Stimulated activated CD8-positive, alpha-beta memory T cell treated with anti-CD3 and anti-CD28 coated beads, Interleukin-12 subunit alpha, Interleukin-12 subunit beta, amount 100 ng/mL, for 4 hours (primary cell): ENCODE results near the gene C12orf56.

Experiments used
- DNase-seq: peaks from one replicate; pipeline ENCODE4 v3.0.0-alpha.2; 2020; ENCODE audit warnings: low read depth

Gene C12orf56, protein sequence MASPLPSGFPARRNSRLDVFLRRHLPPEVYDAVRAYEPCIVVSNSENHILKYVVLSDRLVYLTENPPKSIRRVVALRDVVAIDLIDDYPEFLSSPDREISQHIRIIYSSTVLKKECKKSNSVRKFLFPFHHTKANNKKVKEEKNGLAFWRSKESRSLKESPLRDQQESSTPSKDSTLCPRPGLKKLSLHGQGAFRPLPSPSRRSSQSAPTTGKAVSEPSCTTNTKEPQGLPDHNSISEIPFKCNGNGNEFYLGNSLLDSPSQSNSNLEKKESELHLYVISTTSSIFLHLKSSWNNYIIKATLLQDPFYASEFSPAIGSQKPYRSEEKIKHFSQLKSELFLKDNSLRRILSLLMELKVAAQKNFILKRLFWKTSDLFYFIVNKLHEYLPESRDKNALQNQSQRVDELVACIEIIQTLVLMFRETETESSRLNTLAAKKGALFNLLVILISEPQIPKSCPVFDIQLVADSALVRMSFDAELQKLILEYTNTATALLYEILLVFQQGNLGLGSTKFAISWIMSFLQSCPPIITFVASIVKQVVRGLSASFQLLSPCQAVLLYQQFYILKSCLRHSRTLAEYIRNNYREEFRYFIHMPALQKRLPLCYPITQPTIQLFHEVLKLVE

GRCh38 chr12:64390275-64390851 lies at the start of gene C12orf56:
C12orf56 (minus strand) TSS chr12:64390758; CDS start chr12:64390565, 193 bp downstream.
- no peak for DNase-seq

DNA sequence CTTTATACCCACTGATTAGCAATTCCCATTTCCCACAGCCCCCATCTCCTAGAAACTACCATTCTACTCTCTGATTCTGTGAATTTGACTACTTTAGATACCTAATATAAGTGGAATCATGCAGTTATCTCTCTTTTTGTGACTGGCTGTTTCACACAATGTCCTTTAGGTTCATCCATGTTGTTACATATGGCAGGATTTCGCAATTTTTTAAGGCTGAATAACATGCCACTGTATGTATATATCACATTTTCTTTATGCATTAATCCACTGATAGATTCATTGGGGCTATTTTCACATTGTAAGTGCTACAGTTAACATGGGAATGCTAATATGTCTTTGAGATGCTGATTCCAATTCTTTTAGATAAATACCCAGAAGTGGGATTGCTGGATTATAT lies 49.5 kb upstream of the C12orf56 start:
- no peak for DNase-seq

- no peak for DNase-seq
Measured at GRCh38 chr12:64433915-64434314, 43.4 kb upstream of the C12orf56 start.

- no peak for DNase-seq
Measured at GRCh38 chr12:64431791-64432190, 41.2 kb upstream of the C12orf56 start.

- no peak for DNase-seq
Measured at GRCh38 chr12:64430886-64431285, 40.3 kb upstream of the C12orf56 start.

- no peak for DNase-seq
Measured at GRCh38 chr12:64428956-64429355, 38.4 kb upstream of the C12orf56 start.

GRCh38 chr12:64427988-64428387 lies 37.4 kb upstream of the C12orf56 start:
- no peak for DNase-seq

- DNase-seq, result no peak
Measured at GRCh38 chr12:64419696-64420095, 29.1 kb upstream of the C12orf56 start.

GRCh38 chr12:64418209-64418608 lies 27.7 kb upstream of the C12orf56 start:
- no peak for DNase-seq

DNA sequence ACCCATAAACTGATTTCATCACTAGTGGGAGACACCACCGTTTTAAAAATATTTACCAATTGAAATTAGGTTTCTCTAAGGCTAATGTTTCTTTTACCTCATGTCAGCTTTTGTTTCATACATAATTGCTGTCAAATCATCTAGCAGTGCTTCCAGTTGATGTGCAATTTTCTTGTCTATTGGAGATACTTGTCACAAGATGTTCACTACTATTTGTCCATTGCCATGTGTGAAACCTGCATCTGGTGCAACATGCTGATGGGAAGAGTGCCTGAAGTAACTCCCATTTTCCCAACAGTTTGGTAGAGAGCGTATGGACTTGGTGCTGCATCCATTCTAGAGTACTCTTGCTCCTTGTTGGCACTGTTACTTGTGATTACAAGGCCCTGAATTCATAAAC lies 23.3 kb upstream of the C12orf56 start:
- DNase-seq, result no peak

- DNase-seq, result no peak
Measured at GRCh38 chr12:64412459-64412858, 21.9 kb upstream of the C12orf56 start.

DNA sequence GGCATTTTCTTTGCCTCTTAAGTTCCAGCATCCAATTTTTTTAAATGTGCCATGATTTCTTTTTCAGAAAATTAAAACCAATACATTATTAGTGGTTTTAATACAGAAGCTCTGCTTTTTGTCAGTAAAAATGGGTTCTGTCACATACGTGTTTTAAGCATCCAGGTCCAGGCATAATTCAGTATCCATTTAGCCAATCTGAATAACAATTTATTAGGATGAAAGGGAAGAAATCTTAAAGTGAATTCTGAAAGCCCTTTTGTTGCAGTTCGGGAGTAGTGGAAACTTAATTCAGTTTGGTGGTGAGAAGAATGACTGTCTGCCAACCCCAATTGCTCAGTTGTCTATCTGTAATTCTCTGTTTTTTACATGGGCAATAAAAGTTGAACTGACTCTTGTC lies 20.9 kb upstream of the C12orf56 start:
- no peak for DNase-seq

- no peak for DNase-seq
Measured at GRCh38 chr12:64407342-64408223, 17.0 kb upstream of the C12orf56 start.

- DNase-seq, result peak; percentile 64
Measured at GRCh38 chr12:64404470-64405256, 14.1 kb upstream of the C12orf56 start.

- DNase-seq, result peak; percentile 90
Measured at GRCh38 chr12:64403707-64404469, 13.3 kb upstream of the C12orf56 start, which contains the start of gene XPOT. XPOT (plus strand) TSS chr12:64404392; CDS start chr12:64410036, 5,644 bp downstream.

DNA sequence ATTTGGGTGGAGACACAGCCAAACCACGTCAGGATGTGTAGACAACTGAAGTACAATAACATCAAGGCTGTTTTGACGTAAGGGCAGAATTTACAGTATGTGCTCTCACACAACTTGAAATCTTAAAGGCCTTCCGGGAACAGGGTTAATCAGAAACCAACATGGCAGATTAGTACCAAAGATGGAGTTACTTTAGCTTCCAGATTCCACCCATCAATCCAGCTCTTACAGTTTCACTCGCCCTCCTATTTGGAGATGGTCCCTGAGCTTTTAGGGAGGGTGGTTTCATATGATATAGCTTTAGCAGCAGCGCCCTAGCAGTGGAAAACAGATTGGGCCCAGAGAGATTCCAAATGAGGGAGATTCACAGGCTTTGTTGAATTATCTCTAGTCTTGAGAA lies 11.6 kb upstream of the C12orf56 start:
- no peak for DNase-seq

DNA sequence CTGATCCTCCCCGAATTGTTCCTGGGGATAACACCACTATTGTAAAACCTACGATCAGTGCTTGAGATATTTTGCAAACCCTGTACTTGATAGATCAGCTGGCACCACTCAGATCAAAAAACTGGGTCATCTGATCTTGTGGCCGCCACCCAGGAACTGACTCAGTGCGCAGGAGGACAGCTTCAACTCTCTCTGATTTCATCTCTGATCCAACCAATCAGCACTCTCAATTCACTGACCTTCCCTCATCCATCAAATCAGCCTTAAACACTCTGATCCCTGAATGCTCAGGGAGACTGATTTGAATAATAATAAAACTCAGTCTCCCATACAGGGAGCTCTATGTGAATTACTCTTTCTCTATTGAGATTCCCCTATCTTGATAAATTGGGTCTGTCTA lies 9.5 kb upstream of the C12orf56 start:
- no peak for DNase-seq

DNA sequence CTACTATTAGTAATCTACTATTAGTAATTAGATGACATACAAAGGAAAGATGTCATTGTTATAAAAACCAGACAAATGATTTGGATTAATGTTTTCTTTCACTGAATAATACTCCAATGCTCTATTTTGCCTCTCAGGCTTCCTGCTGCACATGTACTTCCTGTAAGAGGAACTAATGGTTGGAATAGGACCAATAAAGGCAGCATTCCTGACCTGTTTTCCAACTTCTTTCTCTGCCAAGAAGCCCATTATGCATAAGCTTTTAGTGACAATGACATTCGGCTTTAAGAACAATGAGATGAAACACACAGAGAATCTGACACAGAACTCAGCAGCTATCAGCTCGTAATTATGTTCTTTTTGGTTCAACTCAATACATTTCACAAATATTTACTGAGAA lies 5.2 kb upstream of the C12orf56 start:
- no peak for DNase-seq

- no peak for DNase-seq
Measured at GRCh38 chr12:64392221-64392620, 1.7 kb upstream of the C12orf56 start.

DNA sequence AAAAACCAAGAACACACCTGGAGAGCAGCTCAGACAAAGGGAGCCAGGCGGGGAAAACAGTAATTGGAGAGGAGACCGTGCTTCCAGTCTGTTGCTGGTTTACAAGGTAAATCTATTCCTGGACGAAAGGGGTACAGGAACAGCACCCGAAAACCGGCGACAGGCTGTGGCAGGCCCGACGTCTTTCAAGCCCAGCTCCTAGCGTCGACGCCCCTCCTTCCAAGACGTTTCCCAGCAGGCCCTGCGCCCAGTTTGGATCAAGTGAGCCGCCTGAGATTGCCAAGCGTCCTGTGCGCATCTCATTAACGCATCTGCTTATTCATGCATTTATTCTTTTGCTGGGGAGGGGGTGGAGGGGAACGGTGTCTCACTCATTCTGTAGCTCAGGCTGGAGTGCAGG lies 1.4 kb downstream of the C12orf56 start:
- DNase-seq, result no peak
